HG03060 (cell line): ENCODE measurements around the gene ZP1.

Experiments
- ATAC-seq: cut with Tn5 transposase; IDR thresholded peaks from one replicate; pipeline ENCODE4 v1.9.1; 2021; ENCODE audit warnings: low read depth, moderate number of reproducible peaks; ENCODE audit not compliant: unreplicated experiment

The ZP1 gene

DNA sequence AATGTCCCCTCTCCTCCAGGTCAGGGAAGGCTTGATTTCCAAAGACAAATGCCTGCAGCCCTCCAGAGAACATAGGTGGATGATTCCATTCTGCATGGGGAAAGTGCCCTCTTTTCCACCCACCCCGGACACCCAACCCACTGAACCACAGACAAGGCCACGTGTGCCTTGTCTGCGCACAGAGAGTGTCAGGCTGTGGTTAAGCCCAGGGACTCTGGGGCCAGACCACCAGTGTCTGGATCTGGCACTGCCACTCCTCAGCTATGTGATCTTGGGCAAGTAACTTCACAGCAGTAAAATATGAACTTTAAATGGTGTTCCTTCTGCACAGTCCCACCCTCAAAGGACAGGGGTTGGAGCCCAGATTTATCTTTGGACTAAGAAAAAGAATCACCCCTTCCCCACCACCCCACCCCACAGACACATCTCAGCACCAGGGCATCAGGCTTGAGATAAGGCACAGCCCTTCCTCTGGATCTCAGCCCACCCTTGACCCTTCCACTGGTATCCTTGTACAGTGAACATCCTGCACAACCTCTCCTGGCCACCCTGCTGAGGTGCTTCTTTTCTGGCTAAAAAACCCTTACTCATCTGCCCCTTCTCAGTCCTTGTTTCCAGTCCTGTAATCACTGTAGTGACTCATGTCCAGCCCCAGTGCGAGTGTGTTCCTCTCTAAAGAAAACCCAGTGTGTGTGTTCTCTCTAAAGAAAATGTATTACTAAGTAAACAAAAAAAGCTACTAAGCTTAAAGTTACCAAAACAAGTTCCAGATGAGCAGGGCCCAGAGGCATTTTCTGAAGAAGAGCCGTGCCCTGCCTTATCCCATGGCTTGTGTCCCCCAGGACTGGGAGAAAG lies 9.7 kb upstream of the ZP1 start:
- ATAC-seq = no peak

- ATAC-seq = no peak
These were observed 9.1 kb upstream of the ZP1 start for GRCh38 chr11:60858236-60858635.

DNA sequence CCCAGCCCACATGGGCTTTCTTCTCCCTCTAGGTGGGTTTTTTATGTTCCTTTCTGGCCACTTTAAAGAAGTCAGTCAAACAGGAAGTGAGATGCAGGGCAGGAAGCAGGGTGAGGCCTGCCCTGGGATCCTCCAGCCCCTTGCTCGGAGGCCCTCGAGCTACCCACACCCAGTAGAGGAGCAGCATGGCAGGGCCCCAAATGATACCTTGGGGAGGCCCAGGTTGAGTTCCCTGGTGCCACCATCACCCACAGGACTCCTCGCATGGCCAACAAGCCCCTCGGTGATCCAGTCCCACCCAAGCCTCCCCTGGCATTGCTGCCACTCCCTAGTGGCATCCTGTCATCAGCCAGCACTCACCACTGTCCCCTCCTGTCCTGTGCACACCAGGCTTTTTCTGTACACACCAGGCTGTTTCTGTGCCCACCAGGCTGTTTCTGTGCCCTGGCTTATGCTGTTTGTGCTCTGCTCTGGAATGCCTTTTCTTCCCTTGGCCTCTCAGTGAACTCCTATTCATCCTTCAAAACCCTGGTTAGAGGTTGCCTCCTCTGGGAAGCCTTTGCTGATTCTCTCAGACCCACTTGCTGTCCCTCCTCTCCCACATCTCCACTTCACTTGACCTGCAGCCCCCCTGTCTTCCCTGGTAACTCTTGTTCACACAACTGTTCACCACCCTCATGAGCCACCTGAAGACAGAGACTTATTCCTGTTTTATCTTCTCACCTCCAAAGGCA lies 8.4 kb upstream of the ZP1 start:
- ATAC-seq = no peak

GRCh38 chr11:60859616-60860250 lies 7.6 kb upstream of the ZP1 start:
- no peak for ATAC-seq

- no peak for ATAC-seq
These were observed 6.4 kb upstream of the ZP1 start for GRCh38 chr11:60860943-60861342.

GRCh38 chr11:60862171-60862570 lies 5.2 kb upstream of the ZP1 start:
- ATAC-seq = no peak

GRCh38 chr11:60863550-60864521 lies 3.5 kb upstream of the ZP1 start:
- ATAC-seq = no peak

DNA sequence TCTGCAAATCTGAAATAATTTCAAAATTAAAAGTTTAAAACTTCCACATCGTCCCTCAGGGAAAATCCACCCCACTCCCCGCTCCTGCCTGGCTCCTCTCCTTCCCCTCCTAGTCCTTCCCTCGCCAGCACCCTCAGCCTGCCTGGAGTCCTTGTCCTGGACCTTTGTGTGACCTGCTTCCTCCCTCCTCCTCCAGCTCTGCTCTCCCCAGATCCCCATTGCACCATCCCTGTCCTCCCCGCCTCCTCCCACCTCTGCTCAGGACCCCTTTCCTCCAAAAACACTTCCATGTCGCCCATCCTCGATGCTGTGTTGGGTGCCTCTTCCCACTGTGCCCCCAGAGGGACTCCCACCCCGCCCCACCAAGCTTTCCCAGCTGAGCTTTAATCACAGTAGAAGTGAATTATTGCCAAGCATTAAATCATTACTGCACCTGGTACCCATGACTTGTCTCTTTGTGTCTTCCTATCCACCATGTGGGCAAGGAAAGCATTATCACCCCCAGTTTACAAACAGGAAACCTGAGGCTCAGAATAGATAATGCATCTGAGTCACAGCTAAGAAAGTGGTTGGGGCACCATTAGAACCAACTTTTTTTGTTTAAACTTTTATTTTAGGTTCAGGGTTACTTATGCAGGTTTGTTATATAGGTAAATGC lies 2.4 kb upstream of the ZP1 start:
- no peak for ATAC-seq

DNA sequence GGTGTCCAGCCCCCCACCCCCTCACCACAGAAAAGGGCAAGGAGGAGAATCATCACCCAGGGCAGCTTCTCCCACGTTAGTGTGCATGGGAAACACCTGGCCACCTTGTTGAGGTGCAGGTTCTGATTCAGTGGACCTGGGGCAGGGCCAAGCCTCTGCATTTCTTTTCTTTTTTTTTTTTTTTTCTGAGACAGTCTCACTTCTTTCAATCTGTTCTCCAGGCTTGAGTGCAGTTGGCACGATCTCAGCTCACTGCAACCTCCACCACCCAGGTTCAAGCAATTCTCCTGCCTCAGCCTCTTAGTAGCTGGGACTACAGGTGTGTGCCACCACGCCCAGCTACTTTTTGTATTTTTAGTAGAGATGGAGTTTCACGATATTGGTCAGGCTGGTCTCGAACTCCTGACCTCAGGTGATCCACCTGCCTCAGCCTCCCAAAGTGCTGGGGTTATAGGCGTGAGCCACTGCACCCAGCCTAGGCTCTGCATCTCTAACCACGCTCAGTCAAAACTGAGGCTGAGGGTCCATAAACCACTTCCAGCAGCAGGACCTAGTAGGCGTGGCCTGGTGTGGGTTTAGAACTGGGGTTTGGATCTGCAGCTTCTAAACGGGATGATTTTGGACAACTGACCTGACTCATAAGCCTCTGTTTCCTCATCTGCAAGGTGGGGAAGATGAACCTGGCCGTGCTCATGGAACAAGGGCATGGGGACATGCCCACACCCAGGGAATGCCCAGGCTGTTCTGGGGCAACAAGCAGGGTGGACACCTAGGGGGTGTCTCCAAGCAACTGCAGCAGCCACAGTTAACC lies 734 bp downstream of the ZP1 start:
- no peak for ATAC-seq

- ATAC-seq = no peak
These were observed 1.5 kb downstream of the ZP1 start for GRCh38 chr11:60868682-60869450.

GRCh38 chr11:60869451-60869825 lies 2.1 kb downstream of the ZP1 start:
- ATAC-seq = no peak

GRCh38 chr11:60870276-60870675 lies 2.9 kb downstream of the ZP1 start:
- no peak for ATAC-seq

DNA sequence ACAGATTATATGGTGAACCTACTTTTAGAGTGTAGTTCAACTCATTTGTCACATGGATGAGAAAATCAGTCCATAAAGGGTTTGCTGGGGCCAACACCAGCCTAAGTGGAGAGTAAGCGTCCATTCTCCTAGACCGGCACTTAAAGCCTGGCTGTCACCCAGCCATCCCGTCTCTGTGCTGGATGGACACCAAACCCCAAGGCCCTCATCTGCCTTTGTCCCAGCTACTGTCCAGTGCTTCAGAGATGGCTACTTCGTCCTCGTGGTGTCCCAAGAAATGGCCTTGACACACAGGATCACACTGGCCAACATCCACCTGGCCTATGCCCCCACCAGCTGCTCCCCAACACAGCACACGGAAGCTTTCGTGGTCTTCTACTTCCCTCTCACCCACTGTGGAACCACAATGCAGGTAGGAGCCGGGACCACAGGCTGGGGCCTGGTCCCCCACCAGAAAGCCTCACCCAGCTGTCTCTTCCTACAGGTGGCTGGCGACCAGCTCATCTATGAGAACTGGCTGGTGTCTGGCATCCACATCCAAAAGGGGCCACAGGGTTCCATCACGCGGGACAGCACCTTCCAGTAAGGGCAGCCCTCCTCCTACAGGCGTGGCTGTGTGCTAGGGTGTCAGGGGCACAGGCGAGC lies 3.5 kb downstream of the ZP1 start:
- no peak for ATAC-seq

- no peak for ATAC-seq
These were observed 4.2 kb downstream of the ZP1 start for GRCh38 chr11:60871378-60872061.

DNA sequence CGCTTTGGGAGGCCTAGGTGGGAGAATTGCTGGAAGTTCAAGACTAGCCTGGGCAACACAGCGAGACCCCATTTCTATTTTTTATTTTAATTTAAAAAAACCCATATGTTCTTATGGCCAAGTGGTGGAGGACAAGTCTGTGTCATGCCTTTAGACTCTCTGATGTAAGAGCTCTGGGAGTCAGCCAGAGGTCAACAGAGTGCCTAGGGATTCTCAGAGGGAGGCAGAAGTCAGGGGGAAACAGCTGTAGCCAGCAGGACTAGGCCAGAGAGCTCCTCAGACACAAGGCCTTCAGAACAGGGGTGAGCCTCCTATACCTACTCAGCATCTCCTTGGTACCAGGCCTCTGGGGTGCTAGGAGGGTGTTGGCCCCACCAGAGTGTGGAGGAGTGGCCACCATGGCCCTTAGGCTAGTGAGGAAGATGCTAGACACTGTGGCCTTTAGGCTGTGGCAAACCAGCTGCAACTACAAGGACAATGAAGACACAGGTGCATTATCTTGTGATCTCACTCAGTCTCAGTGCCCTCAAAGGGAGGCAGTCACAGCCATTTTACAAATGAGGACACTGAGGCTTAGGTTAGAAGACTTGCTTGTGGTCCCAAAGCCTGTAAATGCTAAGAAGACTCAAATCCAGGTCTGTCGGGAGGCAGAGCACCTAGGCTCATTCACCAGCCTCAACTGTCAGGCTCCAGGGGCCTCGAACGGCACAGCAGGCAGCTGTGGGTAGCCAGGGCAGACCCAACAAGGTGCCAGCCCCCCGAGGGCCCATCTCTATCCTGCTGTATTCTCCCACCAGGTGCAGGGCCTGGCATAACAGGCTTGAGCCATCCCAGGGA lies 5.0 kb downstream of the ZP1 start:
- no peak for ATAC-seq

DNA sequence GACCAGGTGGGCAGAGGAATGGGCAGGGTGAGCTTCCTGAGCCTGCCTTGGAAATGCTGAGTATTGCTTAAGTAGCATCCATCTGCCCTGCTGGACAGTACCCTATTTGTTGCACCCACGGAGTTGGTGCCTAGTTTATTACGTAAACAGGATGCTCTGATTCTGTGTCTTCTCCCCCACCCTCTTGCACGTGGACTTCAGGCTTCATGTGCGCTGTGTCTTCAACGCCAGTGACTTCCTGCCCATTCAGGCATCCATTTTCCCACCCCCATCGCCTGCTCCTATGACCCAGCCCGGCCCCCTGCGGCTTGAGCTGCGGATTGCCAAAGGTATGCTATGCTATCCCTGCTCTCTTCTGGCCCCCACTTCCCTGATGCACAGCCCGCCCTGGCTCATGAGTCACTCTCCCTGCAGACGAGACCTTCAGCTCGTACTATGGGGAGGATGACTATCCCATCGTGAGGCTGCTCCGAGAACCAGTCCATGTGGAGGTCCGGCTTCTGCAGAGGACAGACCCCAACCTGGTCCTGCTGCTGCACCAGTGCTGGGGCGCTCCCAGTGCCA lies 5.7 kb downstream of the ZP1 start:
- no peak for ATAC-seq
